ENCODE measurements around the gene THEM5.
A peak's percentile ranks its signal among the peaks of the same experiment; 100 is the strongest.

The THEM5 gene

GRCh38 chr1:151839457-151840403 is 13.8 kb downstream of the THEM5 start, which contains the start of gene C2CD4D:
C2CD4D (minus strand) TSS chr1:151839820; CDS start chr1:151838989, 831 bp downstream.
- DNase-seq (ENCODE audit: low read depth), result peak; percentile 45

DNA sequence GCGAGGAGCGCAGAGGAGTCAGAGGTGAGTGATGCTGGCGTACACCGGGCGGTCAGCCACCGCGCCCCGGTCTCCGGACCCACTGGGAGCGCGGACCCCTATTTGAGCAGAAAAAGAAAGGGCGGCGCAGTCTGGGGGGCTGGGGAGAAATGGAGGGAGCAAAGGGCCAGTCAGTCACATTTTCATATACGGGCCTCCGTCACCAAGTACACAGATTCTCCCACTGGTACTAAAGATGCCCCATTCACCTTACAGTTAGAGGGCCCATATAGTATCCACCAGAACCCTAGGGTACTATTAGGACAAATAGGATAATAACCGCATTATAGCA is 14.5 kb downstream of the THEM5 start:
- DNase-seq (ENCODE audit: low read depth), result no peak

GRCh38 chr1:151838222-151839081 is 15.1 kb downstream of the THEM5 start:
- DNase-seq (ENCODE audit: low read depth), result peak; percentile 28

DNA sequence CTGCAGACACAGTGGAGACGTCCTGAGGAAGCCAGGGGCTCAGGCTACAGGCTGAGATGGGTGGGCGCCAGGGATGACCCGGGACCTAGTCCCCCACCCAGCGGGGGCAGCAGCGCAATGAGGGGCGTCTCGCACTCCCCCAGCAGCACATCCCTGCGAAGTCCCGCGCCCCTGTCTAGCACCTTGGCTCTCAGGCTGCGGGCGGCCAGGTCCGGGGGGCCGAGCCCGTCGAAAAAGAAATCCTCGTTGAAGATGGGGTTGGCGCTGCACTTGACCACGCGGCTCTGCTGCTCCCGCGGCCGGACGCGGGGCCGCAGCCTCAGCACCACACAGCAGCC is 15.7 kb downstream of the THEM5 start:
- no peak for DNase-seq (ENCODE audit: low read depth)

DNA sequence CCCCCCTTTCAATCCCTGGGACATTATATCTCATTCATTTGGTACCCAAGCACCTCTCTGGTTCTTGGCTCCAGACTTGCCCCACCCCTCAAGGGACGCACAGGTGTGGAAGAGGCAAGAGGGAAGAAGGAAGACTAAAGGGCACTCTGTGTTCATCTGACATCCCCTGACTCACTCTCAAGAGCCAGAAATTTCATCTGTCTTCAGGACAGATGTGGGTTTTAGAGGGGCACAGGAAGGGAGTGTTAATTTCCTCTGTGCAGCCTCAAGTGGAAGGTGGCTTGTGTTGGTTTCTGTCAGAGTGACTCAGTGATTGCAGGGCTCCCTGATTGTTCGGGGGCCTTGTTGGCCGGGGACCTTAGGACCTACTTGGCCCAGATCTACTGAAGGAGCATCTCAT is 16.3 kb downstream of the THEM5 start:
- no peak for DNase-seq (ENCODE audit: low read depth)

DNA sequence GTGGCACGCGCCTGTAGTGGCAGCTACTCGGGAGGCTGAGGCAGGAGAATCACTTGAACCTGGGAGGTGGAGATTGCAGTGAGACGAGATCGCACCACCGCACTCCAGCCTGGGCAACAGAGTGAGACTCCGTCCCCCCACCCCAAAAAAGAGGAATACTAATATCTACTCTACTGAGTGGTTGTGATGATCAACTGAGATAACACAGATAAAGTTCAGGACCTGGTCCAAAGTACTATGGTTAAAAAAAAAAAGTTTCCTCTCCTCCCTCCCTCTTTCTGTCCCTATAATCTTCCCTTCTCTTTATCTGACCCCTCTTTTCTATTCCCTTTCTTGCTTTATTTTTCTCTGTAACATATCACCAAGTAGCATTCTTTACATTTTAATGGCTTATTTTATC is 17.9 kb downstream of the THEM5 start:
- no peak for DNase-seq (ENCODE audit: low read depth)

DNA sequence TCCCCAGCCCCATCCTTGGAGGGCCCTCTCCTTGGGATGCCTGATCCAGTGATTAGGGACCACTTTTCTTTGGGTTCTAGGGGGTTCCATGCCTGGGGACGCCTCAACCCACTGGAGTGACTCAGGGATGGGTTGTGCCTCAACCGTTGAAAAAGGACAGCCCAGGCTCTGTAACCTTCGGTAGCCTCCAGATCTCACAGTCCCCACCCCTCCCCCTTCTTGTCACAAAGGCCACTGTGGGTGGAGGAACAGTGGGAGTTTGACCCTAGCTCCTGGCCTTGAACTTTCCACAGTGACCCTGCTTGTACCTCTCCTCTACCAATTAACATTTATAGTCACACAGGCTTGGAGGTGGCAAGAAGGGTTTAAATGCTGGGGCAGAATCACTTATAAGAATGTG is 19.3 kb downstream of the THEM5 start:
- no peak for DNase-seq (ENCODE audit: low read depth)

DNA sequence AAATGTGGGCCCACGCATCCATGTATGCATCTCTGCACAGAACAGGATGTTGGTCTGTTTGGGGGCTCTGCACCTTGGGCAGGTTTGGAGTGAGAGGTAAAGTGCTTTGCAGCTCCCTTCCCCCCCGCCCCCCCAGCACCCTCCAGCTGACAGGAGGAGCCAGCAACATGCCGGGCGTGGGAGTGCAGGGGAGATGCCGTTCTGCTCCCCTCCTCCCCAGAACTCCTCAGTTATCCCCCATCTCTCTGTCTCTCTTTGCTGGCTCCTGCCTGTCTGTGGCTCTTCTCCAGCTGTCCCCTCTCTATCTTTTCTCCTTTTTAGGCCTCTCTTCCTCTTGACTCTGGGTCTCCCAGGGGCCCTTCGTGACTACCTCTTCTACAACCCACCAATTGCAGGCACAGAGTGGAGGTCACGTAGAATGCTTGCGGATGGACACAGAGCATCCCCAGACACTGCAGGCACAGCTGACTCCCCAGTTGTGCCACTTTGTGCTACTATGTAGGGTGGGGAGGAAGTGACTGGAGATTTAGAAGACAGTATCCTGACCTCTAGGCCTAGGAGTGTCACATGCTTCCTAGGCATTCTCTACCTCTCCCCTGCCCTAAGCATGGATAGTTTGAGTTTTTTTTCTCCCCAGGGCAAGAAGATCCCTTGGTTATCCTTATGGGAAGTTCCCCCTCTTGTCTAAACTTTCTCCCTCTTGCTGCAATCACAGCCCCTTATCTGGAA is 20.2 kb downstream of the THEM5 start:
- no peak for DNase-seq (ENCODE audit: low read depth)

DNA sequence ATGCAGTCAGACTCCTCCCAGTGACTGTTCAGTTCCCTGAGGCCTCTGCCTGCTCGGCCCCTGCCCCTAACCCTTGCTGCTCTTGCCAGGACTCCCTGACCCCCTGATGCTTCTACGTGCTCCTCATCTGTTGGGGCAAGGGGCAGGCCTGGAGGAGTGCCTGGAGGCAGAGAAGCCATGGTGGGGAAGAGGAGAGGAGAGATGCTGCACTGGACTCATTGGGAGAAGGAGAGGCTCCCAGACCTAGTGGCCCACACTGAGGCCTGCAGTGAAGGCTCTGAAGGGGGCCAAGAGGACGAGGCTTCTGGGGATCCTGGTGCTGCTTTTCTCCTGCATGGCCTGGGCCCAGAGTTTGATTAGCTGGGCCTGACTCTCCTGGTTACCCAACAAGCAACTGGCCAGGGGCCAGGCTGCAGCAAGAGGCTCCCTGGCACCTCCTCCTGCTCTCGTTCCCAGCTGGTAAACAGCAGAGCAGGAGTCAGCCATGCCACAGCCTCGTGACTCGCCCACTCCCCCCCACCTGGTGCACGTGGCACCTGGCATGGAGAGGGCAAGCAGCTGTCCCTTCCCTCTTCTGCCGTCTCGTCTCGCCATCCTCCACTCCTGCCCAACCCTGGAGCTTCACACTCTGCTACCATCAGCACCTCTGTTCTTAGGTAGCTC is 21.1 kb downstream of the THEM5 start:
- no peak for DNase-seq (ENCODE audit: low read depth)

GRCh38 chr1:151831605-151832004 is 21.9 kb downstream of the THEM5 start, which contains the start of gene RORC:
RORC (minus strand) TSS chr1:151831802; CDS start chr1:151831764, 38 bp downstream.
- DNase-seq (ENCODE audit: low read depth), result no peak

DNA sequence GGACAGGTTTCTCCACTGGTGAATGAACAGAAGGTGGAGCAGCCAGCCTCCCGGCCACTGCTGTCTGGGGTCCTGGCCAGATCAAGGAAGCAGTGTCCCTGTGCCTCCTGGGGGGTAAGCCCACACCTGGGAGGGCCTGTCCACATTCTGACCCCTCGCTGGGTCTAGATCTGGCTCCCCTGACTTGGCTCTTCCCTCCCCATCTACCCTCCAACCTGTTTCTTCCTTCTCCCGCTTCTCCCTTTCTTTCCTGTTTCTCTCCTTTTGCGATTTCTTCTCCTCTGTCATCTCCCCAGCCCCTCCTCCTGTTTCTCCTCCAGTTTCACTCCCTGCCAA is 22.3 kb downstream of the THEM5 start:
- no peak for DNase-seq (ENCODE audit: low read depth)

GRCh38 chr1:151830055-151830454 is 23.5 kb downstream of the THEM5 start:
- no peak for DNase-seq (ENCODE audit: low read depth)

DNA sequence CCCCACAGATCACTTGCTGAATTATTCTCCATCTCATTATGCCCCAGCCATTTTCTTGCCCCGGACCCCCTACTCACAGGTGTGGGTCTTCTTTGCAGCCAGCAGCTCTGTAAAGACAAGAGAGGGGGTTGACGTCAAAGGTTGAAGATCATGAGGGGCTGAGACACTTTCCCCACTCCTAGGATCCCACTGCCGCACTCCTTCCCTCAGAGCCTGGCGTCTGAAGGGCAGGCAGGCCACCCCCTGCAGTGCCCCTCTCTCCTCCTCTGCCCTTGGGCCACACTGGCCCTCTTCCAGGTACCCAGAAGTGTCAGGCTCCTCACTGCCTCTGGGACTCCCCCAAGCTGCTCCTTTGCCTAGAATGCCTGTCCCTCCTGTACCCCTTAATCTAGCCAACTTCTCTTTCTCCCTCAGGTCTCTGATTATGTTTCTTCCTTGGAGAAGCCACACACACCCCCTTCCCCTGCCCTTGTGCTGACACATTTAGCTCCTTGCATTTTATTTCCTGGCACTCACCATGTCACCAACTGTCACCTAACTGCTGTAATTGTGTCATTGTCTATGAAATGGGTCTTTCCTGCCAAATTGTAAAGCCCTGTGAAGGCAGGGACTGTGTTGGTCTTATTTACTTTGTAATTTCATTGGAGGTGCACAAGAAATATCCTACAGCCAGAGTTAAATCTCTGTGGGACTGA is 24.0 kb downstream of the THEM5 start:
- no peak for DNase-seq (ENCODE audit: low read depth)

DNA sequence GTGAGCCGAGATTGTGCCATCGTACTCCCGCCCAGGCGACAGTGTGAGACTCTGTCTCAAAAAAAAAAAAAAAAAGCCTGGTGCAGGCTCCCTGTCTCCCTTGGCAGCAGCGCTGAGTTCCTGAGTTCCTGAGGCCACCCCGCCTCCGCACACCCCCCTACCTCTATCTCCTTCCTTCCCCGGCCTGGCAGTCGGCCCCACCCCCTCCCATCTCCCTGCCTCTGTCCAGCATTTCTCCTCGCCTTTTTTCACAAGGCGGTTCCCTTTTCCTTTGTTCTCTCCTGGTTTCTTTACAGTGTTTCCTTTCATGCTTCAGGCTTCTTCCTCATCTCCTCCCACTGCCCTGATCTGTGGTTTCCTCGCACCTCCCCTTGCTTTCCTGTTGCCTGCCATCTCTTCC is 24.6 kb downstream of the THEM5 start:
- DNase-seq (ENCODE audit: low read depth), result no peak

GRCh38 chr1:151827853-151828252 is 25.7 kb downstream of the THEM5 start:
- DNase-seq (ENCODE audit: low read depth), result no peak

DNA sequence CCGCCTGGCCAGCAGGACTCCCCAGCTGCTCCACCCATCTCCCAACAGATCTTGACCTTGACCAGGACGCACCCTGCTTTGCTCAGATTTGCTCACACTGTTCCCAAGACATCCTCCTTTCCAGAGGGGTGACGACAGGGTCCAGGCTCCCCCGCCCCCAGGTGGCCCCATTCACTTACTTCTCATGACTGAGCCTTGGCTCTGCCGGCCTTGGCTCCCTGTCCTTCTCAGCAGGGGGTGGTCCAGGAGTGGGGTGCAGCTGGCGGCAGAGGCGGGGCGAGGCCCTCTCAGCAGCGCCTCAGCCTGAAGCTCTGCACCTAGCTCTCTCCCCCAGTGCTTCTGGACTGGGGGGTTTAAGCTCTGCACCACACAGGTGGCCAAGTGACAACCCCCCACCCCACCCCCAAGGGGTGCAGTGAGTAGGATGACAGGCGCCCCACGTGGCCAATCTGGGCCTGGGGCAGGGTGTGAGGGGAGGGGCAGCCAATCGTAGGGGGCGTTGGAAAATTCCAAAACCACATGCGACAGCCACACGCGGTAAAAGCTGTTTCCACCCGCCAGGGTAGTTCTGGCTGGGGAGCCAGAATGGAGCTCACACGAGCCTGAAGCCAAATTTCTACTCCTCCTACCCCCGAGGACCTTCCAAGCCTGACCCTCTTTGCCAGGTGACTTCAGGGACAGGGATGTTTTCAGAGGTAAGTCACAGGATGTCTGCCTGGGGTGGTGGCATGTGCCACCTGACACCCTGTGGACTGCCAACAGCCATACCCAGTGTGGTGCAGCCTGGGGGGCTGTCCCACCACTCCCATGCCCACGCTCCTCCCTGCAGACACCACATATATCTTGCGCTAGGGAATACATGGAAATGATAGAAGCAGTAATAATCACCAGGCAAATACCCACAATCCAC is 27.5 kb downstream of the THEM5 start:
- peak; percentile 40 for DNase-seq (ENCODE audit: low read depth)

GRCh38 chr1:151825204-151825603 is 28.3 kb downstream of the THEM5 start:
- DNase-seq (ENCODE audit: low read depth), result no peak

DNA sequence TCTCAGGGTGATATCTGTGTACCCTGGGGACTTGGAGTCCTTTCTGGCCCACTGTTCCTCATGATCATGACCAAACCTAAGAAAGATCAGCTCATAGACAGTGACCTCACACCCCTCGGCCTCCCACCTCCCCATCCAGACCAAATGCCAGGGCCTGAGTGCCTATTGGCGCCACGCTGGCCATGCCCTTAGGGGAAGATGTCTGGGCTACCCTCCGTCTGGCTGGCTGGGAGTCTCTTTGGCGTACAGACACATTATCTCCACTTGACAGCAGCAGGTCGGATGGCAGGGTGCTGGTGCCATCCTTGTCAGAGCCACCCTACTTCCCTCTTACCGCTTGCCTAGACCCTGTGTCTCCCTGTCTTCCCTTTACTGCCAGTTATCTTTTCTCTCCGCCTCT is 30.3 kb downstream of the THEM5 start:
- no peak for DNase-seq (ENCODE audit: low read depth)

- peak; percentile 42 for DNase-seq (ENCODE audit: low read depth)
Measured at GRCh38 chr1:151822404-151822803, 31.1 kb downstream of the THEM5 start.

- DNase-seq (ENCODE audit: low read depth), result no peak
Measured at GRCh38 chr1:151820940-151821339, 32.6 kb downstream of the THEM5 start.

Measured in stimulated activated CD8-positive, alpha-beta memory T cell treated with anti-CD3 and anti-CD28 coated beads, Interleukin-12 subunit alpha, Interleukin-12 subunit beta, amount 100 ng/mL, for 4 hours (primary cell).